Measurements from ENCODE around the gene ZNF524.

ZNF524 gene

GRCh38 chr19:55644191-55644833, 44.2 kb downstream of the ZNF524 start:
- H3K4me3 ChIP-seq (ENCODE audit: low read depth, low read length), result peak overlapping the region; percentile 80
- TF ChIP-seq CTCF (IDR thresholded peaks at IDR 0.05; ENCODE audit: borderline replicate concordance, insufficient read depth, low read depth, low read length), result no peak

- no peak for TF ChIP-seq CTCF (IDR thresholded peaks at IDR 0.05; ENCODE audit: borderline replicate concordance, insufficient read depth, low read depth, low read length)
- H3K4me3 ChIP-seq (ENCODE audit: low read depth, low read length), result peak overlapping the region; percentile 80
Observed at GRCh38 chr19:55644842-55645511, 44.9 kb downstream of the ZNF524 start.

- peak overlapping the region; percentile 80 for H3K4me3 ChIP-seq (ENCODE audit: low read depth, low read length)
- TF ChIP-seq CTCF (IDR thresholded peaks at IDR 0.05; ENCODE audit: borderline replicate concordance, insufficient read depth, low read depth, low read length), result no peak
Observed at GRCh38 chr19:55645512-55645881, 45.4 kb downstream of the ZNF524 start.

- no peak for TF ChIP-seq CTCF (IDR thresholded peaks at IDR 0.05; ENCODE audit: borderline replicate concordance, insufficient read depth, low read depth, low read length)
- H3K4me3 ChIP-seq (ENCODE audit: low read depth, low read length), result peak overlapping the region; percentile 90
Observed at GRCh38 chr19:55646889-55647731, 47.0 kb downstream of the ZNF524 start.

- H3K4me3 ChIP-seq (ENCODE audit: low read depth, low read length), result peak within 1 kb of the TSS; percentile 90
- no peak for TF ChIP-seq CTCF (IDR thresholded peaks at IDR 0.05; ENCODE audit: borderline replicate concordance, insufficient read depth, low read depth, low read length)
Observed at GRCh38 chr19:55647732-55648584, 47.9 kb downstream of the ZNF524 start, which contains the start of gene CCDC106. Gene CCDC106, plus strand, starts transcription at chr19:55648212. Its CDS starts 835 bp downstream, at chr19:55649047.

- no peak for TF ChIP-seq CTCF (IDR thresholded peaks at IDR 0.05; ENCODE audit: borderline replicate concordance, insufficient read depth, low read depth, low read length)
- H3K4me3 ChIP-seq (ENCODE audit: low read depth, low read length), result peak overlapping the region; percentile 90
Observed at GRCh38 chr19:55648585-55649267, 48.6 kb downstream of the ZNF524 start.

Data from GM12875 (cell line).